Measurements from ENCODE around the gene MMP27.

MMP27 gene

GRCh38 chr11:102719620-102720277 lies 14.2 kb upstream of the MMP27 start:
- CTCF ChIA-PET: no interaction called here
- DNase-seq (ENCODE audit: extremely low spot score): no peak
- POLR2A ChIA-PET: no interaction called here
- TF ChIP-seq HDGF (IDR thresholded peaks at IDR 0.05; ENCODE audit: borderline replicate concordance): no peak
- TF ChIP-seq ZNF384 (IDR thresholded peaks at IDR 0.05): no peak
- no peak for TF ChIP-seq SUZ12 (IDR thresholded peaks at IDR 0.05)
- TF ChIP-seq FOXK2 (IDR thresholded peaks at IDR 0.05): no peak
- TF ChIP-seq PKNOX1 (IDR thresholded peaks at IDR 0.05): no peak
- no peak for TF ChIP-seq LEF1 (IDR thresholded peaks at IDR 0.05; ENCODE audit: borderline replicate concordance)
- TF ChIP-seq CTBP1 (IDR thresholded peaks at IDR 0.05; ENCODE audit: borderline replicate concordance): no peak
- TF ChIP-seq ELF4 (IDR thresholded peaks at IDR 0.05): no peak
- no peak for TF ChIP-seq L3MBTL2 (conservative IDR thresholded peaks at IDR 0.05)
- TF ChIP-seq SP1 (IDR thresholded peaks at IDR 0.05): no peak

GRCh38 chr11:102717280-102717679 lies 11.7 kb upstream of the MMP27 start:
- CTCF ChIA-PET: no interaction called here
- POLR2A ChIA-PET: no interaction called here
- TF ChIP-seq BHLHE40 (IDR thresholded peaks at IDR 0.05; ENCODE audit: borderline replicate concordance) (no peak), LEF1 (IDR thresholded peaks at IDR 0.05; ENCODE audit: borderline replicate concordance) (no peak), ZNF384 (IDR thresholded peaks at IDR 0.05) (no peak), TARDBP (IDR thresholded peaks at IDR 0.05) (no peak), FOXM1 (IDR thresholded peaks at IDR 0.05; ENCODE audit: borderline replicate concordance) (no peak), FOXK2 (IDR thresholded peaks at IDR 0.05) (no peak), SUZ12 (IDR thresholded peaks at IDR 0.05) (no peak), SP1 (IDR thresholded peaks at IDR 0.05) (no peak), L3MBTL2 (conservative IDR thresholded peaks at IDR 0.05) (no peak), CTBP1 (IDR thresholded peaks at IDR 0.05; ENCODE audit: borderline replicate concordance) (no peak), ARNT (IDR thresholded peaks at IDR 0.05) (no peak), ELF4 (IDR thresholded peaks at IDR 0.05) (no peak), FOXA1 (IDR thresholded peaks at IDR 0.05) (no peak), NFRKB (IDR thresholded peaks at IDR 0.05) (no peak), HDGF (IDR thresholded peaks at IDR 0.05; ENCODE audit: borderline replicate concordance) (no peak), PKNOX1 (IDR thresholded peaks at IDR 0.05) (no peak)
- DNase-seq (ENCODE audit: extremely low spot score): no peak

GRCh38 chr11:102716527-102716926 lies 11.0 kb upstream of the MMP27 start:
- DNase-seq (ENCODE audit: extremely low spot score): no peak
- CTCF ChIA-PET: no interaction called here
- POLR2A ChIA-PET: no interaction called here
- TF ChIP-seq FOXK2 (IDR thresholded peaks at IDR 0.05): no peak

GRCh38 chr11:102712137-102712536 lies 6.6 kb upstream of the MMP27 start:
- TF ChIP-seq FOXM1 (IDR thresholded peaks at IDR 0.05; ENCODE audit: borderline replicate concordance) (no peak), FOXK2 (IDR thresholded peaks at IDR 0.05) (no peak), LEF1 (IDR thresholded peaks at IDR 0.05; ENCODE audit: borderline replicate concordance) (no peak), FOXA1 (IDR thresholded peaks at IDR 0.05) (no peak), PKNOX1 (IDR thresholded peaks at IDR 0.05) (no peak), BHLHE40 (IDR thresholded peaks at IDR 0.05; ENCODE audit: borderline replicate concordance) (no peak), ARNT (IDR thresholded peaks at IDR 0.05) (no peak), SUZ12 (IDR thresholded peaks at IDR 0.05) (no peak), ZNF384 (IDR thresholded peaks at IDR 0.05) (no peak), SP1 (IDR thresholded peaks at IDR 0.05) (no peak), HDGF (IDR thresholded peaks at IDR 0.05; ENCODE audit: borderline replicate concordance) (no peak), TARDBP (IDR thresholded peaks at IDR 0.05) (no peak)
- no peak for DNase-seq (ENCODE audit: extremely low spot score)
- CTCF ChIA-PET: no interaction called here
- POLR2A ChIA-PET: no interaction called here

- no peak for TF ChIP-seq NFRKB (IDR thresholded peaks at IDR 0.05)
- no peak for TF ChIP-seq CTBP1 (IDR thresholded peaks at IDR 0.05; ENCODE audit: borderline replicate concordance)
- TF ChIP-seq L3MBTL2 (conservative IDR thresholded peaks at IDR 0.05): no peak
- no peak for TF ChIP-seq FOXK2 (IDR thresholded peaks at IDR 0.05)
- ChIA-PET POLR2A (no interaction called here), CTCF (interaction anchor here (0.6 kb wide), 1 partner anchor 138 kb away, joined by 3 read pairs; no protein-coding TSS in a partner anchor)
- no peak for DNase-seq (ENCODE audit: extremely low spot score)
Measured at GRCh38 chr11:102709201-102709945, 3.8 kb upstream of the MMP27 start.

GRCh38 chr11:102708654-102709053 lies 3.1 kb upstream of the MMP27 start:
- ChIA-PET CTCF (no interaction called here), POLR2A (no interaction called here)
- DNase-seq (ENCODE audit: extremely low spot score): no peak
- TF ChIP-seq LEF1 (IDR thresholded peaks at IDR 0.05; ENCODE audit: borderline replicate concordance) (no peak), BHLHE40 (IDR thresholded peaks at IDR 0.05; ENCODE audit: borderline replicate concordance) (no peak), CTBP1 (IDR thresholded peaks at IDR 0.05; ENCODE audit: borderline replicate concordance) (no peak), SUZ12 (IDR thresholded peaks at IDR 0.05) (no peak), ARNT (IDR thresholded peaks at IDR 0.05) (no peak), FOXK2 (IDR thresholded peaks at IDR 0.05) (no peak)
